ENCODE data around the gene ZNF622.
A peak's percentile ranks its signal among the peaks of the same experiment; 100 is the strongest.
"Not testable (repeated sequence)": the region's sequence is repeated elsewhere in the genome, so short reads cannot be mapped to it uniquely, and the experiment has no call there.

ZNF622 gene

DNA sequence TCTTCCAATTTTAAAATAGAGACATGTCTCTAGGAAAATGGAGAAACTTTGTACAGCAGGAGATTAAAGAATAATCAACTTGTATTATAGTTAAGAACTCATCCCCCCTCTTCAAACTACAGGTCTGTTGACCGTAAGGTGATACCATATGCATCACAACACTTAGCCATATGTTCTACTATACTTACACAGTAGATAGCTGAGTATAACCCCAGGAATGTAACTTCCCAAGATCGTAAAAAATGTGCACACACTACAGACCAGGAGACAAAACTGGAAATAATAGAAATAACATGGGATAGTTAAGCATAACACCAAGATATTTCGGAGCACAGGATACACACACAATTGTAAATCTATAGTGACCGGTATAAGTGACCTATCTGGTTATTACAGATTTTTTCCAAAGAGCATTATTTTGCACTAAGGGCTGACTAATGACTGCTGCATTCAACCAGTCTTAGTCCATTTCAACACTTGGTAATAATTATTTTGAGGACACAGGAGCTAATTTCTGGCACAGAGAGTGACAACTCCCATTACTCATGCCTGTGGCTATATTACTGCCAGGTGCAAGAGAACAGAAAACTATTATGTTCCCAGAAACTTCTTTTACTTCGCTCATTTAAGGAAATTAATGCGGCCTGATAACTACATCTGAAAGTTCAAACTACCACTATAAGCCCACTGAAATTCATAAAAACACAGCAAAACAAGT, 15.4 kb upstream of the ZNF622 start:
- DNase-seq: no peak

DNA sequence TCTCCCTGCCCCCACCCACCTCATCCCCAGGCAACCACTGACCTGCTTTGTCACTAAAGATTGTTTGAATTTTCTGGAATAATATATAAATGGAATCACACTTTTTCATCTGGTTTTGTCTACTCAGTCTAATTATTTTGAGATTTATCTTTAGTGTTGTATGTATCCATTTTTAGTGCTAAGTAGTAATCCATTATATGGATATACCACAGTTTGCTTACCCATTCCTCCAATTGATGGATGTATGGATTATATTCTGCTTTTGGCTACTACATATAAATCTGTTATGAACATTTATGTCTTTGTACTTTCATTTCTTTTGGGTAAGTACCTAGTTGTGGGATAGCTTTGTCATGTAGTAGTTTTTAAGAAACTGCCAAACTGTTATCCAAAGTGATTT, 14.5 kb upstream of the ZNF622 start:
- DNase-seq: no peak

DNA sequence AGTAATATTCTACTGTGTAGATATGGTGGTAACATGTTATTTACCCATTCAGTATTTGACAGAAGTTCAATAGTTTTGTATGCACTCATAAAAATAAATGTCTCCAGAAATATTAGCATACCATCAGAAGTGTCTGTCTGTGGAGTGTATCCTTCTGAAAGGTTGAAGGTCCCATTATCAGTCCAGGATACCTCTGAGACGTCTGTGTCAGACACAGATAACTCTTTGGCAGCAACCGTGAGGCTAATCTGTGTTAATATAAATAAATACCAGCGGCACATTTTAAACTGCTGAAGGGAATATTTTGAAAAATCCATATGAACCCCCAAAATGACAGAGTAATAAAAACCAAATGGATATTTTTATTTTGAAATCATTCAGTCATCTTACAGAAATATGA, 11.9 kb upstream of the ZNF622 start:
- no peak for DNase-seq

DNA sequence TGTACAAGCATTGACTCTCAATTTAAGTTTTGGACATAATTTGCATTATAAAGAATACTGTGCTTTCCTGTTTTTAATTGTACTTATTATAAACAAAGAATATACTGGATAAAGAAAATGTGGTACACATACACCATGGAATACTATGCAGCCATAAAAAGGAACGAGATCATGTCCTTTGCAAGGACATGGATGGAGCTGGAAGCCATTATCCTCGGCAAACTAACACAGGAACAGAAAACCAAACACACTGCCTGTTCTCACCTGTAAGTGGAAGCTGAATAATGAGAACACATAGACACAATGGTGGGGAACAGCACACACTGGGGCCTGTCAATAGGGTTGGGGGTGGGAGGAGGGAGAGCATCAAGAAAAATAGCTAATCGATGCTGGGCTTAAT, 10.8 kb upstream of the ZNF622 start:
- not testable (repeated sequence) for DNase-seq

DNA sequence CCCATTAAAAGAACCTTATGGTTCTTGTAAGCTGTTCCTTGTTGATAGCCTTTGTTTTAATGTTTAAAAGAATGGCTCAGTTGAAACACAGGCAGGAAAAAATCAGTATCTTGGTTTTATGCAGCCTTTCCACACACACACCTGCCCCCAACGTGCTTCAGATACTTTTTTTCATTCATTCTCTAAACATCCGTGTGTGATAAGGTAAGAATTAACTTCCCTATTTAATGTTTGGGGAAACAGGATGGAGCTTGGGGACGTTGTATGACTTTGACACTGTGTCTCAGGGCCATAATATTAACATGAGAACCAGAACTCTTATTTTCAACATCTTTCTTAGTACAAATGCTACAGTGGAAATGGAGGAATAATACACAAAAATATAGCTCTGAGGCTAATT, 5.8 kb upstream of the ZNF622 start:
- no peak for DNase-seq

DNA sequence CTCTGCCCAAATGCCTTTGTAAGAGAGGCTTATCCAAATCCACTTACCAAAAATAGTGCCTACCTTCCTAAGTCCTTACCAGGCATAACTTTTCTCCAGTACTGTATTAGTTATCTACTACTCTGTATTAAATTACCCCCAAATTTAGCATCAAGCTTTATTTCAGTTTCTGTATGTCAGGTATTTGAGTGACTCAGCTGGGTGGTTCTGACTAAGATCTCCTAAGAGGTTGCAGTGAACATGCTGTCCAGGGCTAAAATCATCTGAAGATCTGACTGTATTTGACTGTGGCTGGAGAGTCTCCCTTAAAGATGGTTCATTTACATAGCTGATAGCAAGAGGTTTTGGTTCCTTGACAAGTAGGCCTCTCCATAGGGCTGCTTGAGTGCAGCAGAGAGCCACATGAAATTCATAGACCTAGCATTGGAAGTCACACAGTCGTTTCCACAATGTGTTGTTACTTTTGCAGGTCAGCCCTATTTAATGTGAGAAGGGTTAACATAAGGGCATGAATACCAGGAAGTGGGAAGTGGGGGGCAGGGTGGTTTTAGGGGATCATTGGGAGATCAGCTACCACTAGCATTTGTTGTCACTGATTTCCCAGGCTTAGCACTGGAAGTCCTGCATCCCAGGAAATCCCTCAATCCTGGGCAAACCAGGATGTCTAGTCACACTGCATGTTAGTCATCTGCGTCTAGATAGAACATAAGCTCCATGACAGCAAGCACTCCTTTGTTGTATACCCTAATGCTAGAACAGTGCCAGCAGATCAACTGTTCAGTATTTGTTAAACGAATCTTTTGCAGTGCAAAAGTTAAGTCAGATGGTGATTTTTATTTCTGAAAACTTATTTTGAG, 2.0 kb upstream of the ZNF622 start:
- no peak for DNase-seq

DNA sequence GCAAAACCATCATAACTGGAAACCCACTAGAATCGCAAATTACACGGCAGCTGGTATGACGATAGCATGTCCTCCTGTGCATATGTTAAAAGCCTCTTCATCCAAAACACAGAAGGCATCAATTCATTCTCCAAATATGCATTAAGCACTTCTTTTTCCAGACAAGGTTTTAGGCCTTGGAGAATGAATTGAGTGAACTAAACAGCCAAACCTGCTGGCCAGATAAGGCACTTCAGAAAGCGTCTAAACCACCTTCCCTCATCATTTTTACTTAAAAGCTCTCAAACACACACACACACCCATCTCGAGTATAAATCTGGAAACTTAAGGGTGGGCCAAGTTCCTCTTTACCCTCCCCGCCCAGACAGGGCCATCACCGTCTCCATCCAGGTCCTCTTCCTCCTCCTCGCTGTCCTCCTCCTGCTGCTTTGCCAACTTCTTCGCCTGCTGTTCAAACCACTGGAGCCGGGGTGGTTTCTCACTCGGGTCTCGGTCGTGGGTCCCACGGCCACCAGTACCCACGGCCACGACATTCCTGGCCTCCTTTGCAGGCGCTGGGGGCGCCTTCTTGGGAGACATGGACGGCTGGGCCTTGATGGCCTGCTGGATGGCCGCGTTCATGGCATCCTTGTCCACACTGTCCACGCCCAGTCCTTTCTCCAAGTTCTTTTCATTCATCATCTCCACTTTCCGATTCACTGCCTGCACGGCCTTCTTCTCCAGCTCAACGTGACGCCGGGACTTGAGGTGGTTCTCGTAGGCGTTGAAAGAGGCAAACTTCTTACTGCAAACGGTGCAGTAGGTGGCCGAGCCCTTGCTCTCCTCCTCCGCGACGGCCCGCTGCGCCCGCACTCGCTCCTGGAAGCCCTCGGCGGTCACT, 696 bp downstream of the ZNF622 start:
- peak in 4 of 51 donors; percentile 4 to 41 (median 17) for DNase-seq

DNA sequence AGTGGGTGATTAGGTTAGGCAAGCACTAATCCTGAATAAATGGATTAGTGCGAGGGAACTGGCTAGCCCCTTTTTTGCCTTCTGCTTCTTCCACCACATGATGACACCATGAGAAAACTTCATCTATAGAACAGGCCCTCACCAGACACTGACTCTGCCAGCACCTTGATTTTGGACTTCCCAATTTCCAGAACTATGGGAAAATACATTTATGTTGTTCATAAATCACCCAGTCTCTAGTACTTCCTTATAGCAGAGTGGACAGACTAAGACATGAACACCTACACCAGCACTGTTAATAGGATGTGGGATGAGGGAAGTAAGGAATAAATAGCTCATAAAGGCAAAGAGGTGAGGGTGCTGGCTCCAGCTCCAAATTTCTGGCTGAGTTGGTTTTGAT, 1.4 kb downstream of the ZNF622 start:
- no peak for DNase-seq

DNA sequence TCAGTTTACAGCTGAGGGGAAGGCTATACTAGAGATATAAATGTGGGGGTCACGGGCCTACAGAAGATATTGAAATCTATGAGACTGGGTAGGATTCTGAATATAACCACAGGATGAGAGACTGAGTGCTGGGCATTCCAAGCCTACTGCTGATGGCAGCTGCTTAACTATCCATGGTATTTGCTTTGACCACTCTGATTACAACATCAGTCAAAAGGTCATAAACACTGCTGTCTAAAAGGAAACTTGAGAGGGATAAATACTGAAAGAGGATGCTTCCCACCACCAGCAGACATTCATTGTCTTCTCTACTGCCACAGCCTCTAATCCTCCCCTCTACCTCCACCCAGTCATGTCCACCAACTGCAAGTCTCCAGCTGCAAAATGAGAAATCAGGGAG, 3.8 kb downstream of the ZNF622 start:
- no peak for DNase-seq

DNA sequence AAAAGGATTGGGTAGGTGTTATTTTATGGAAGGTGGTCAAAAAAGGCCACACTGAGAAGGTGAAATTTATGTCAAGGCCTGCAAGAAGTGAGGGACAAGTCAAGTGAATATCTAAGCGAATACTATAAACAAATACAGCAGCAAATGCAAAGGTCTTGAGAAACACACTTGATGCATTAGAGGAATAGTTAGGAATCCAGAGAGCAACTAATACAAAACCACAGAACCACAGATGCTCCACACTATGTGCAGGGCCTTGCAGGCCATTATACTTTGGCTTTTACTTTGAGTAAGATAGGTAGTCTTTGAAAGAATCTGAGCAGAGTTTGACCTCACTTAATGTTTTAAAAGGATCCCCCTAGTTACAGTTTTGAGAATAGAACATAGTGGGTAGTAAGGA, 4.6 kb downstream of the ZNF622 start:
- no peak for DNase-seq

DNA sequence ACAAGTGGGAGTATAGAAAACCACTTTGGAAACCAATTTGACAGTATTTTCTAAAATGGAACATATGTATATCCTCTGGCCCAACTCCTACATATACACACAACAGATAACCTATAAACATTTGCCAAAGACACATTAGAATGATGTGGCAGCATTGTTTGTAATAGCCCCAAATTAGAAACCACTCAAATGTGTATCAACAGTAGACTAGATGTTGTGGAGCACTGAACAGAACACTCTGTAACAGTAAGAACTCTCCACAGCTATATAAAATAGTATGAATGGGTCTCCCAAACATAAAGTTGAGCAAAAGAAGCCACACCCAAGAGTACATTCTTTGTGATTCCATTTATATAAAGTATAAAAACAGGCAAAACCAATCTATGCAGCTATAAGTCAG, 6.1 kb downstream of the ZNF622 start:
- DNase-seq: no peak

DNA sequence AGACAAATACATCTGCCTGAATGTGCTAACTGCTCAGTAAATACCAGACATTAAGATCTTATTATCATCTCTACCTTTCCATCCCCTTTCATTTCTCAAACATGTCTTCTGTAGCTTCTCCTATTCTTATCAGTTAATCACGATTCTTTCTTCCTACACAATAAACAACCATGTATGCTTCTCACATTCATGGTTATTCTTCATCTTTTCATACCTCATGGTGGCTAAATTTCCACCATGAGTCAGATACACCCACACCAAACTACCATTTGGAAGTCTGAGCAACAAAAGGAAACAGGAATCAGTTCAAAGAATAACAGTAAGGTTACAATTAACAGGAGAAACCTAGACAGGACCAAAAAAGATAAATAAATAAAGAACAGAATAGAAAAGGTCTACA, 7.7 kb downstream of the ZNF622 start:
- no peak for DNase-seq

DNA sequence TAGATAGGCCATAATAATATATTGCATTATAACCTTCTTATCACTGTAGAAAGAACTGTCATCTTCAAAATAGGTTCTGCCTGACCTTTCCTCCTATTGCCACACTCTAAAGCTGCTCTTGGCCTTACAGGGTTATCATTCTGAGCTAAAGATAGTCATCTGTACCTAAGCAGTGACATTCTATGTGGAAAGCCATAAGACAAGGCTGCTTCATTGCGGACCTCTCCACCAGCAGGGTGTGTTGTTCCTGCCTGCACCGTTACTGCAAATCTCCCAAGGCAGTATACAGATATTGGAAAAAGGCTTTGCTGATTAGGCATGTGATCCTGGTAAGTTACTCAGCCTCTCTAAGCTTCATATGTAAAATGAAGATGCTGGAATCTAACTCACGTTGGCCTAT, 8.1 kb downstream of the ZNF622 start:
- DNase-seq: peak in 1 of 51 donors; percentile 24

DNA sequence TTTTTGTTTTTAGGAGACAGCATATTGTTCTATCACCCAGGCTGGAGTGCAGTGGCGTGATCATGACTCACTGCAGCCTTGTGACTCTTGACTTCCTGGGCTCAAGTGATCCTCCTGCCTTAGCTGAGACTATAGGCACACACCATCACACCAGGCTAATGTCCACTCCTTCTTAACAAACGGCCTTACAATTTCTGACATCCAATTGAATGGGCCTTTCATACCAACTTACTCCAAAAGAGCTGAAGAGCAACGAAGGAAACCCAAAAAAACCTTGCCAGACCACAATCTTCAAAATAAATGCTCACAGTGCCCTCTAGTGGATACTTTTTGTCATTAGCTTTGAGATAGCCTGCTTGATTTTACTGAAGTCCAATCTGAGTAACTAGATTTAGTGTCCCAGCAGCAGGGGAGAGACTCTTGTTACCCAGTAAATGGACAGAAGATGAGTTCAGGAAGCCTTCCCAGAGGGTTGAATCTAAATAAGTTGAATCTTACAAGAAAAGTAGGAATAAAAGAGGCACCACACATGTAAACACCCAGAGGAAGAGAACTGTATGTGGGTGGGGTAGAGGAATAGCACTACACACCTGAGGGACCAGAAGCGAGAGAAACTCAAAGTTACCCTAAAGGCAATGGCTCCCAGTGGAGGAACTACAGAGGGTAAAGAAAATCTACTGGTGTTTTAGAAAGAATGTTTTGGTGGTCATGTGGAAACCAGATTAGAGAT, 9.3 kb downstream of the ZNF622 start:
- DNase-seq: peak in 19 of 51 donors; percentile 4 to 75 (median 16)

DNA sequence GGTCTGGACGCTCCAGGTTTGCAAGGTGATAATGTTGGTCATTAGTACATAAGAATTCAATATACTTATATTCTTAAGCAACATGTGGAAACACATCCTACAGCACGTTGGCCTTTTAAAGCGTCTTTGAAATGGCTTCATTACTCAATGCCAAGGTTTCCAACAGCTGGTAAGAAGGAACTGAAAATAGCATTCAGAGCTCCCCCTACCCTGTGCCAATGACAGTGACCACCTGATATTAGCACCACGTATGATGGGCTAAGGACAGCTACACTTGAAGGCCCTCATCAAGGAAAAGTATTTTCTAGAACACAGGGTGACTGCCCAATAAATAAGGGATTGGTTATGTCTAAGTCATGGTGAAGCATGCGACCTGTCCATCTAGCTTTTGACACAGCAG, 9.9 kb downstream of the ZNF622 start:
- no peak for DNase-seq

DNA sequence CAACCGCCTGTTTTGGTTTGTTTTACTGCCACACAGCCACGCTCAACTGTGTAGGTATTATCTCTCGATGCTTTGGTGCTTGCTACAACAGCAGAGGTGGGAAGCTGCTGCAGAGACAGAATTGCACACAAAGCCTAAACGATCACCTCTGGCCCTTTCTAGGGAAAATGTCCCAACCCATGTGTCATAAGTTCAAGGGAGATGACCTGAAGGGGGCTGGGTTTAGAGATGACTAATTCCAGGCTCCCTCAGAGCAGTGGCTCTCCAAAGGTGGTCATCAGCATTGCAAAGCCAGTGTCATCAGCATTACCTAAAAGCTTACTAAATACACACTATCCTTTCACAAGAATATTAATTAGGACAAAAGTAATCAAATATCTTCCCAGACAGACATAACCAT, 10.9 kb downstream of the ZNF622 start:
- no peak for DNase-seq

DNA sequence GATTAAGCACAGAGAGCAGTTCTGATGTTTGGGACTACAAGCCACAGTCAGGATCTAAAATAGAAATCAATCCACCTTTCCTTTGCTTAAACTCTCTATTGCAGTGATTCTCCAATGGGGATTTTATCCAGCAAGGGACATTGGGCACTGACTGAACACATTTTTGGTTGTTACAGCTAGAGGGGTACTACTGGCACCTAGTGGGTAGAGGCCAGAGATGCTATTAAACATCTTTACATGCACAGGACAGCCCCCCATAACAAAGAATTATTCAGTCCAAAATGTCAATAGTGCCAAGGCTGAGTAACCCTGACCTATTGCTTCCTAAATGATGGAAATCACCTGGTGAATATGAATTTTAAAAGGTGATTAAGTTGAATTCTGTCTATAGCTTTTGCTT, 12.0 kb downstream of the ZNF622 start:
- DNase-seq: no peak

DNA sequence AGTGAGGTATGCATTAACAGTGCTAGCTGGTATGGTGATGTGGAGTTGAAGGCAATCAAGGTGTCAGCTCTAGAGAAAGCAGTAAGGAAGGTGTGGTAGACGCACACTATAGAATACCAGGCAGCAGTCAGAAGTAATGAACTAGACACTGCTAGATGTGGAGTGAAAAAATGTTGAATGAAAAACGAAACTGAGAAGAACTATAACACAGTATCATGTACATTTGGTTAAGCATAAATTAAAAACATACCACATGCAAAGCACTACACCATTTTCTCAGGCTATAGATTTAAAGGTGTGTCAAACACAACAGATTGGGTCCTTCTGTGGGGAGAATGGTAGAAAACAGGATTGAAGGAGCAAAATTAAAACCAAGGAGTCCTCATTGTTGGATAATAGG, 15.4 kb downstream of the ZNF622 start:
- no peak for DNase-seq

DNA sequence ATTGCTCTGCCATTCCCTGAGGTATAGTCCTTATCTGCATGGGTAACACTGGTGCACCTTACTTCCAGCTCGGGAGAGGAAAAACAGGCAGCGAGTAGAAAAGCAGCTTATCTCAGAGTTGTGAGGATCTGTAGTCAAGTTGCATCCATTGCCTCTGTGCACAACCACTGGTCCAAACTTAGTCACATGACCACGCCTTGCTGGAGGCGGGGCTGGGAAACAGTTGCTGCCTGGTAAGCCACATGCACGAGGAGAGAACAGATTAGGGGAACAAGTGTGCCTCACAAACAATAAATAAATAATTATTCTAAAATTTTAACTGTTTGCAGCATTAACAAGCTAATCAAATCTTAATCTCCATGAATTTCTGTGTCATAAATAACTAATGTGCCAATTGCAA, 18.6 kb downstream of the ZNF622 start:
- DNase-seq: no peak

DNA sequence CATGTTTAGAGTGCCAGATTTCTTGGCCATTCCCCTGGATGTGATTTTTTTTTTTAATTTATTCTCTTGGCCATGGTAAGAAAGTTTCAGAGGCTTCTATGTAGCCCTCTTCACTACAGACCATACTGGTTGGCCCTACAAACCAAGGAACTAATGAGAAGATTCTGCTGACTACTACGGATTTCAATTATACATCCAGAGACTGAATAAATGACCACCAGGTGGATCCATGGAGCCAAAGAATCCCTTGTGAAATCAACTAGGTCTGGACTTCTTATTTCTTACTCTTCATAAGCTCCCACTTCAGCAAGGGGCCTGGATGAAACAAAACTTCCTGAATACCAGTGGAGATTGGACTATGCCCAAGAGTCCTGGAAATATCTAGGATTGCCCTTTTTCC, 27.6 kb downstream of the ZNF622 start:
- no peak for DNase-seq

DNA sequence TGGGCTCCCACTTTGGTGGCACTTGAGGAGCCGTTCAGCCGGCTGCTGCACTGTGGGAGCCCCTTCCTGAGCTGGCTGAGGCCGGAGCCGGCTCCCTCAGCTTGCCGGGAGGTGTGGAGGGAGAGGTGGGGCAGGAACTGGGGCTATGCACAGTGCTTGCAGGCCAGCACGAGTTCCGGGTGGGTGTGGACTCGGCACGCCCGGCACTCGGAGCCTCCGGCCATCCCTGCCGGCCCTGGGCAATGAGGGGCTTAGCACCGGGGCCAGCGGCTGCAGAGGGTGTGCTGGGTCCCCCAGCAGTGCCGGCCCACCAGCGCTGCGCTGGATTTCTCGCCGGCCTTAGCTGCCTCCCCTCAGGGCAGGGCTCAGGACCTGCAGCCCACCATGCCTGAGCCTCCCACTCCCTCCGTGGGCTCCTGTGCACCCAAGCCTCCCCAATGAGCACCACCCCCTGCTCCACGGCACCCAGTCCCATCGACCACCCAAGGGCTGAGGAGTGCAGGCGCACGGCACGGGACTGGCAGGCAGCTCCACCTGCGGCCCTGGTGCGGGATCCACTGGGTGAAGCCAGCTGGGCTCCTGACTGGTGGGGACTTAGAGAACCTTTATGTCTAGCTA, 29.4 kb downstream of the ZNF622 start:
- not testable (repeated sequence) for DNase-seq
